Vagina (tissue), 2 donors: ENCODE measurements around the gene FGGY. TPM values are rescaled to one million over a fixed set of nuclear protein-coding genes. Genes with fewer than 3 reads are reported as not detected.

Experiments
- DNase-seq, 2 donors: peaks; one replicate each; pipeline ENCODE4 v3.0.0-alpha.2; 2017; ENCODE audit errors: extremely low spot score in 2 of 2
- H3K27ac ChIP-seq: fragments of 200-600 bp; sonication (generic); one replicate; pipeline ENCODE4 v1.5.1; 2019
- H3K27me3 ChIP-seq: fragments of 200-600 bp; sonication (generic); one replicate; pipeline ENCODE4 v1.5.1; 2019
- H3K36me3 ChIP-seq, 2 donors: fragments of 200-600 bp; sonication (generic); one replicate each; pipeline ENCODE4 v1.5.1; 2017 to 2019
- H3K4me1 ChIP-seq: fragments of 200-600 bp; sonication (generic); one replicate; pipeline ENCODE4 v1.5.1; 2019
- H3K4me3 ChIP-seq, 2 donors: fragments of 200-600 bp; sonication (generic); 1 replicate in 1 of 2; 2 replicates in 1 of 2; pipeline ENCODE4 v1.5.1; 2016 to 2019
- H3K9me3 ChIP-seq: fragments of 200-600 bp; sonication (generic); one replicate; pipeline ENCODE4 v1.5.1; 2019
- POLR2A ChIP-seq, 2 donors: fragments of 450-650 bp; IDR thresholded peaks; one replicate each; pipeline ENCODE4 v1.6.1; 2017; ENCODE audit warnings: antibody characterized with exemption in 2 of 2, mild to moderate bottlenecking in 2 of 2, moderate library complexity in 2 of 2
- POLR2AphosphoS5 ChIP-seq, 2 donors: sonication (generic); formaldehyde crosslinking; IDR thresholded peaks; one replicate each; pipeline ENCODE4 v1.9.0; 2017; ENCODE audit warnings: antibody characterized with exemption in 2 of 2, mild to moderate bottlenecking in 2 of 2, low read depth in 1 of 2; ENCODE audit not compliant: insufficient read depth in 1 of 2
- intact Hi-C: fragments of 100-400 bp; cut with DNase I; formaldehyde crosslinking; loops from one replicate; pipeline ENCODE4 v1.15.1; 2023
- total RNA-seq: library from RNA; depleted of rRNA; stranded (reverse); fragments of >200 nt; gene quantifications from one replicate; pipeline ENCODE4 v1.2.3, GENCODE V29; 2016
- TF ChIP-seq, protein P1 (sequence below), 3 experiments: fragments of 450-650 bp in 2 of 3; fragments of 200-600 bp in 1 of 3; sonication (generic) in 1 of 3; IDR thresholded peaks; one replicate each; pipeline ENCODE4 v1.5.1; 2017 to 2019; ENCODE audit warnings: antibody characterized with exemption in 3 of 3, mild to moderate bottlenecking in 2 of 3, moderate library complexity in 2 of 3

FGGY gene
- total RNA-seq, 1 donor from 2014 or later = 11.8 TPM

GRCh38 chr1:59484096-59484495, 187.2 kb downstream of the FGGY start:
- intact Hi-C loops = no loop called here
- Histone ChIP-seq H3K36me3 (no peaks in the 10 kb centered on the region), H3K4me1 (peaks cover 19% of the 10 kb centered on the region), H3K27me3 (no peaks in the 10 kb centered on the region), H3K4me3 (no peak overlapping the region), H3K27ac (peak overlapping the region; percentile 48), H3K9me3 (no peaks in the 10 kb centered on the region)
- DNase-seq = no peak
- TF ChIP-seq POLR2A (IDR thresholded peaks at IDR 0.05) (no peak), POLR2AphosphoS5 (IDR thresholded peaks at IDR 0.05; ENCODE audit: insufficient read depth in 1 of 2, low read depth in 1 of 2) (peak in 1 of 2 donors; percentile 80)

DNA sequence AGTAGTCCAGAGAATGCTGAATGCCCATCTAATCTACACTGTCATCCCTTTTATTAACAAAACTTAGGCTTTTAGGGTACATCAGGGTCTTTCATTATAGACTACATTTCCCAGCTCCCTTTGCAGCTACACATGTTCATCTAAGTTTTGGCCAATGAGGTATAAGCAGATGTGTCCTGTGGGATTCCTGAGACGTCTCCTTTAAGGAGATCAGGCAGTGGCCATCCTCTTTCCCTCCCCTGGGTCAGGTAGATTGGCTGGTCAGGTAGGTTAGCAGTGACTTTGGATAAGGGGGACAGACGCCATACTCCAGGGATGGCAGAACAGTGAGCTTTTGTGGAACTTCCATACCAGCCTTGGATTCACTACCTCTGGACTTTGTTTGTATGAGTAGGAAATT, 188.3 kb downstream of the FGGY start:
- intact Hi-C loops = no loop called here
- no peak for DNase-seq

GRCh38 chr1:59485949-59486348, 189.1 kb downstream of the FGGY start:
- no peak for DNase-seq

More for the DNA sequence above, 188.3 kb downstream of the FGGY start:
- TF ChIP-seq, protein P1, sequence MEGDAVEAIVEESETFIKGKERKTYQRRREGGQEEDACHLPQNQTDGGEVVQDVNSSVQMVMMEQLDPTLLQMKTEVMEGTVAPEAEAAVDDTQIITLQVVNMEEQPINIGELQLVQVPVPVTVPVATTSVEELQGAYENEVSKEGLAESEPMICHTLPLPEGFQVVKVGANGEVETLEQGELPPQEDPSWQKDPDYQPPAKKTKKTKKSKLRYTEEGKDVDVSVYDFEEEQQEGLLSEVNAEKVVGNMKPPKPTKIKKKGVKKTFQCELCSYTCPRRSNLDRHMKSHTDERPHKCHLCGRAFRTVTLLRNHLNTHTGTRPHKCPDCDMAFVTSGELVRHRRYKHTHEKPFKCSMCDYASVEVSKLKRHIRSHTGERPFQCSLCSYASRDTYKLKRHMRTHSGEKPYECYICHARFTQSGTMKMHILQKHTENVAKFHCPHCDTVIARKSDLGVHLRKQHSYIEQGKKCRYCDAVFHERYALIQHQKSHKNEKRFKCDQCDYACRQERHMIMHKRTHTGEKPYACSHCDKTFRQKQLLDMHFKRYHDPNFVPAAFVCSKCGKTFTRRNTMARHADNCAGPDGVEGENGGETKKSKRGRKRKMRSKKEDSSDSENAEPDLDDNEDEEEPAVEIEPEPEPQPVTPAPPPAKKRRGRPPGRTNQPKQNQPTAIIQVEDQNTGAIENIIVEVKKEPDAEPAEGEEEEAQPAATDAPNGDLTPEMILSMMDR (IDR thresholded peaks at IDR 0.05) = no peak
- Histone ChIP-seq H3K4me1 (peaks cover 19% of the 10 kb centered on the region), H3K9me3 (no peaks in the 10 kb centered on the region), H3K4me3 (no peak overlapping the region), H3K27me3 (no peaks in the 10 kb centered on the region), H3K27ac (no peak overlapping the region), H3K36me3 (no peaks in the 10 kb centered on the region)

GRCh38 chr1:59486615-59487014, 189.7 kb downstream of the FGGY start:
- no peak for DNase-seq
- no peak overlapping the region for H3K27ac ChIP-seq

More at GRCh38 chr1:59485949-59486348, 189.1 kb downstream of the FGGY start:
- TF ChIP-seq POLR2AphosphoS5 (IDR thresholded peaks at IDR 0.05; ENCODE audit: insufficient read depth in 1 of 2, low read depth in 1 of 2) (no peak), POLR2A (IDR thresholded peaks at IDR 0.05) (no peak)
- TF ChIP-seq, protein P1 (IDR thresholded peaks at IDR 0.05) = no peak
- Histone ChIP-seq H3K36me3 (no peaks in the 10 kb centered on the region), H3K4me3 (no peak overlapping the region), H3K9me3 (no peaks in the 10 kb centered on the region), H3K27ac (no peak overlapping the region), H3K4me1 (peaks cover 19% of the 10 kb centered on the region), H3K27me3 (no peaks in the 10 kb centered on the region)
- intact Hi-C loops = no loop called here

DNA sequence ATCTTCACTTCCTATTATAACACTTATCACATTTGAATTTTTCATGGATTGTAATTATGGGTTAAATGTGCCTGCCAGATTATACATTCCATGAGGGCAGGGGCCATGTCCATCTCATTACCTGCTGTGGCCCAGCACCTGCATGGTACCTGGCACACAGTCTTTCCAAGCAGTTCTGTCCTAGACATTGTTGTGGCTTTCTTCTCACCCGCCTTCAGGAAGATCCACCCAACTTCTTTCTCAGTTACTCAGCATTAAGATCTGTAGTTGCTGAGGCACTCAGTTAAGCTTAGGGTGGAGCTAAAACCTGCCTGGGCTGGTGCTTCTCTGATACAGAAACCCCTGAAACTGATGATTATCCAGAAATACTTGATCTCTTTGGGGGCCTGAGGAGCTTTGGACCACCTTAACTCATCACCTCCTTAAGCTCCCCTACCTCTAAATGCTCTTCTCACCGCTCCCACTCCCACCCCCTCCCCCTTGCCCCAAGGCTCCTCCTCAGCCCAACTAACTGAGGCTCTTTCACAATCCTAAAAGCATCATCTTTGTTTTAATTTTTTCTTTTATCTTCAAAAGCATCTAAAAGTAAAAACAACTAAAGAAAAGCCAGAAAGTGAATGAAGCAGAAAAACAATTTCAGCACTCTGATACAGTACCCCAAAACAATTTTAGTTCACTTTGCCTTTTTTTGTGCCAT, 190.6 kb downstream of the FGGY start:
- intact Hi-C loops = no loop called here
- no peak for TF ChIP-seq POLR2A (IDR thresholded peaks at IDR 0.05)
- TF ChIP-seq POLR2AphosphoS5 (IDR thresholded peaks at IDR 0.05; ENCODE audit: insufficient read depth in 1 of 2, low read depth in 1 of 2) = peak in 1 of 2 donors; percentile 23
- no peaks in the 10 kb centered on the region for H3K27me3 ChIP-seq
- H3K36me3 ChIP-seq = no peaks in the 10 kb centered on the region
- H3K4me1 ChIP-seq = peaks cover 19% of the 10 kb centered on the region
- no peak overlapping the region for H3K4me3 ChIP-seq
- no peak for DNase-seq
- peak overlapping the region; percentile 14 for H3K27ac ChIP-seq
- H3K9me3 ChIP-seq = no peaks in the 10 kb centered on the region

More at GRCh38 chr1:59486615-59487014, 189.7 kb downstream of the FGGY start:
- H3K36me3 ChIP-seq = no peaks in the 10 kb centered on the region
- H3K27me3 ChIP-seq = no peaks in the 10 kb centered on the region
- no peak for TF ChIP-seq POLR2AphosphoS5 (IDR thresholded peaks at IDR 0.05; ENCODE audit: insufficient read depth in 1 of 2, low read depth in 1 of 2)
- TF ChIP-seq, protein P1 (IDR thresholded peaks at IDR 0.05) = no peak
- no peak for TF ChIP-seq POLR2A (IDR thresholded peaks at IDR 0.05)
- intact Hi-C loops = no loop called here
- no peak overlapping the region for H3K4me3 ChIP-seq
- no peaks in the 10 kb centered on the region for H3K9me3 ChIP-seq
- peaks cover 19% of the 10 kb centered on the region for H3K4me1 ChIP-seq

GRCh38 chr1:59492500-59492899, 195.6 kb downstream of the FGGY start:
- Histone ChIP-seq H3K4me3 (no peak overlapping the region), H3K27ac (no peak overlapping the region), H3K36me3 (no peaks in the 10 kb centered on the region), H3K4me1 (no peaks in the 10 kb centered on the region), H3K27me3 (no peaks in the 10 kb centered on the region), H3K9me3 (no peaks in the 10 kb centered on the region)
- no peak for DNase-seq
- intact Hi-C loops = no loop called here
- TF ChIP-seq POLR2AphosphoS5 (IDR thresholded peaks at IDR 0.05; ENCODE audit: insufficient read depth in 1 of 2, low read depth in 1 of 2) (no peak), POLR2A (IDR thresholded peaks at IDR 0.05) (no peak)
- TF ChIP-seq, protein P1 (IDR thresholded peaks at IDR 0.05) = no peak
